RWPE1 (cell line): ENCODE data around the gene SART3.

Experiments used
- CTCF ChIA-PET: fragments of 350-600 bp; sonication (Branson Sonifier 250); formaldehyde crosslinking; extraction: SDS; loops from one replicate; lab custom pipeline; 2021; lab: Yijun Ruan, JAX
- POLR2A ChIA-PET: fragments of 400-600 bp; formaldehyde crosslinking; extraction: SDS; loops from one replicate; lab custom pipeline; 2020; ENCODE audit warnings: antibody characterized with exemption; ENCODE audit not compliant: low non-redundant PET; lab: Yijun Ruan, JAX
- DNase-seq: peaks from one replicate; pipeline ENCODE4 v3.0.0; 2012; ENCODE audit warnings: low spot score
- H3K27ac ChIP-seq: fragments of 450-650 bp; 2 replicates; pipeline ENCODE4 v1.5.1; 2017
- CTCF ChIP-seq: fragments of 450-650 bp; conservative IDR thresholded peaks from 2 replicates; pipeline ENCODE4 v1.5.1; 2017; ENCODE audit warnings: low read depth, mild to moderate bottlenecking

SART3 gene

GRCh38 chr12:108560752-108561719 lies at the start of gene SART3:
Gene SART3, minus strand, starts transcription at chr12:108561173. Its CDS starts 19 bp downstream, at chr12:108561154.
- POLR2A ChIA-PET, result no interaction called here
- no peak for TF ChIP-seq CTCF
- DNase-seq, result peak; percentile 80
- peak within 1 kb of the TSS; percentile 83 for H3K27ac ChIP-seq
- CTCF ChIA-PET, result no interaction called here

GRCh38 chr12:108610336-108610815 lies 49.4 kb upstream of the SART3 start:
- no peak for DNase-seq
- H3K27ac ChIP-seq, result no peak overlapping the region
- POLR2A ChIA-PET, result no interaction called here
- CTCF ChIA-PET, result no interaction called here
- TF ChIP-seq CTCF, result no peak

GRCh38 chr12:108609537-108610335 lies 48.8 kb upstream of the SART3 start:
- H3K27ac ChIP-seq, result no peak overlapping the region
- no peak for TF ChIP-seq CTCF
- ChIA-PET POLR2A (no interaction called here), CTCF (interaction anchor here (0.6 kb wide), 1 partner anchor 615 kb away, joined by 4 read pairs; no protein-coding TSS in a partner anchor)
- DNase-seq, result no peak

- ChIA-PET CTCF (interaction anchor here (1.1 kb wide), 1 partner anchor 9 kb away, joined by 4 read pairs; no protein-coding TSS in a partner anchor), POLR2A (no interaction called here)
- TF ChIP-seq CTCF, result no peak
- H3K27ac ChIP-seq, result no peak overlapping the region
- DNase-seq, result no peak
These were observed 47.6 kb upstream of the SART3 start for GRCh38 chr12:108608616-108609015.

- CTCF ChIA-PET, result interaction anchor here (0.7 to 1.1 kb wide), 2 partner anchors 10 to 19 kb away, joined by 3 to 4 read pairs; no protein-coding TSS in a partner anchor
- H3K27ac ChIP-seq, result no peak overlapping the region
- POLR2A ChIA-PET, result no interaction called here
- no peak for TF ChIP-seq CTCF
- DNase-seq, result no peak
These were observed 47.1 kb upstream of the SART3 start for GRCh38 chr12:108607981-108608600.

- ChIA-PET POLR2A (no interaction called here), CTCF (no interaction called here)
- TF ChIP-seq CTCF, result no peak
- no peak for DNase-seq
- H3K27ac ChIP-seq, result no peak overlapping the region
These were observed 45.5 kb upstream of the SART3 start for GRCh38 chr12:108606492-108606891.
